HepG2 (cell line): Measurements from ENCODE around the gene ZNF628. TPM values are rescaled to one million over a fixed set of nuclear protein-coding genes. Genes with fewer than 3 reads are reported as not detected.

Source experiments
- ATF2 ChIP-seq: sonication (generic); formaldehyde crosslinking; IDR thresholded peaks from 2 replicates; pipeline ENCODE4 v1.4.0; 2020; ENCODE audit warnings: missing genetic modification reagents
- FOXA3 ChIP-seq: IDR thresholded peaks from 2 replicates; pipeline ENCODE4 v1.6.1; 2016; ENCODE audit warnings: missing genetic modification reagents, missing compliant biosample characterization
- MZF1 ChIP-seq: sonication (generic); formaldehyde crosslinking; IDR thresholded peaks from 2 replicates; pipeline ENCODE4 v1.8.1; 2023; ENCODE audit warnings: mild to moderate bottlenecking, missing genetic modification reagents, borderline replicate concordance
- NR2F2 ChIP-seq: IDR thresholded peaks from 2 replicates; pipeline ENCODE4 v1.6.1; 2012; ENCODE audit warnings: low read depth, inconsistent platforms, borderline replicate concordance
- PAX8 ChIP-seq: sonication (generic); formaldehyde crosslinking; IDR thresholded peaks from 2 replicates; pipeline ENCODE4 v1.8.0; 2022; ENCODE audit warnings: mild to moderate bottlenecking, missing genetic modification reagents, borderline replicate concordance
- REXO4 ChIP-seq: sonication (generic); formaldehyde crosslinking; IDR thresholded peaks from 2 replicates; pipeline ENCODE4 v1.8.0; 2022; ENCODE audit warnings: missing genetic modification reagents, mild to moderate bottlenecking, borderline replicate concordance
- SALL1 ChIP-seq: sonication (generic); formaldehyde crosslinking; IDR thresholded peaks from 2 replicates; pipeline ENCODE4 v1.8.0; 2022; ENCODE audit warnings: mild to moderate bottlenecking, missing genetic modification reagents
- ZBTB20 ChIP-seq: sonication (generic); formaldehyde crosslinking; IDR thresholded peaks from 2 replicates; pipeline ENCODE4 v1.8.1; 2023; ENCODE audit warnings: missing genetic modification reagents, low read depth, mild to moderate bottlenecking, borderline replicate concordance
- ZBTB7A ChIP-seq: sonication (generic); formaldehyde crosslinking; IDR thresholded peaks from 2 replicates; pipeline ENCODE4 v1.8.0; 2022; ENCODE audit warnings: mild to moderate bottlenecking, missing genetic modification reagents
- ZNF160 ChIP-seq: sonication (generic); formaldehyde crosslinking; IDR thresholded peaks from 2 replicates; pipeline ENCODE4 v1.8.0; 2022; ENCODE audit warnings: mild to moderate bottlenecking, inconsistent platforms, missing genetic modification reagents
- ZNF225 ChIP-seq: sonication (generic); formaldehyde crosslinking; IDR thresholded peaks from 2 replicates; pipeline ENCODE4 v1.4.0; 2020; ENCODE audit warnings: mild to moderate bottlenecking, missing genetic modification reagents
- ZNF260 ChIP-seq: sonication (generic); formaldehyde crosslinking; IDR thresholded peaks from 2 replicates; pipeline ENCODE4 v1.4.0; 2020; ENCODE audit warnings: missing genetic modification reagents, low read depth, mild to moderate bottlenecking, borderline replicate concordance
- ZNF562 ChIP-seq: sonication (generic); formaldehyde crosslinking; IDR thresholded peaks from 2 replicates; pipeline ENCODE4 v1.8.0; 2022; ENCODE audit warnings: missing genetic modification reagents, borderline replicate concordance
- ZNF776 ChIP-seq: sonication (generic); formaldehyde crosslinking; IDR thresholded peaks from 2 replicates; pipeline ENCODE4 v1.4.0; 2020; ENCODE audit warnings: mild to moderate bottlenecking, missing genetic modification reagents
- ZSCAN29 ChIP-seq: sonication (generic); formaldehyde crosslinking; conservative IDR thresholded peaks from 2 replicates; pipeline ENCODE4 v1.4.0; 2020; ENCODE audit warnings: mild to moderate bottlenecking, missing genetic modification reagents
- ZSCAN31 ChIP-seq: sonication (generic); formaldehyde crosslinking; IDR thresholded peaks from 2 replicates; pipeline ENCODE4 v1.5.0; 2020; ENCODE audit warnings: low read depth, mild to moderate bottlenecking, missing genetic modification reagents
- polyA plus RNA-seq, 8 experiments: library from polyadenylated mRNA; depleted of rRNA in 3 of 8; stranded (reverse) in 7 of 8; unstranded in 1 of 8; fragments of >200 nt; fragmentation: Illumina TruSeq in 4 of 8; extraction: Trizol in 4 of 8; gene quantifications; 2 replicates each; pipeline versions ENCODE4 v1.2.1 to v1.2.3, GENCODE V29; 2011 to 2016; ENCODE audit warnings: low read depth in 4 of 8, missing spikeins in 1 of 8, mixed read lengths in 1 of 8; ENCODE audit not compliant: insufficient read depth in 1 of 8
- total RNA-seq, 5 experiments: library from RNA; depleted of rRNA; stranded (reverse); fragments of >200 nt; fragmentation: Illumina TruSeq; extraction: Trizol; gene quantifications; 2 replicates each; pipeline ENCODE4 v1.2.3, GENCODE V29; 2016; ENCODE audit warnings: low read depth in 1 of 5
- TF ChIP-seq, protein P1 (sequence below), 2 experiments: IDR thresholded peaks; 2 replicates each; pipeline ENCODE4 v1.6.1; 2011 to 2012; ENCODE audit warnings: low read length in 2 of 2, borderline replicate concordance in 1 of 2, low read depth in 1 of 2, mild to moderate bottlenecking in 1 of 2, moderate library complexity in 1 of 2
- TF ChIP-seq, protein P2 (sequence below): sonication (generic); formaldehyde crosslinking; IDR thresholded peaks from 2 replicates; pipeline ENCODE4 v1.4.0; 2020; ENCODE audit warnings: missing genetic modification reagents

Gene ZNF628
- total and polyA plus RNA-seq, 2 of the 13 experiments (the other 11 are each of a cell fraction or from before 2014, with no cell fraction given): 0.54 to 1.2 TPM

- TF ChIP-seq MZF1 (CRISPR knock-in tag) (0 out of 2 replicates have a peak, but pooled peaks have one; percentile 38), ZNF160 (CRISPR knock-in tag) (peak; percentile 76; the same call in 1 of the 2 replicates), ZNF776 (peak; percentile 89), SALL1 (CRISPR knock-in tag) (peak; percentile 79), ZBTB7A (CRISPR knock-in tag) (no peak), PAX8 (CRISPR knock-in tag) (no peak), FOXA3 (peak; percentile 56; the same call in 1 of the 2 replicates), NR2F2 (no peak), ATF2 (CRISPR knock-in tag) (peak; percentile 40; the same call in 1 of the 2 replicates), ZNF562 (CRISPR knock-in tag) (no peak), ZNF225 (CRISPR knock-in tag) (peak; percentile 91; the same call in 1 of the 2 replicates), ZNF260 (no peak), ZSCAN29 (CRISPR knock-in tag) (no peak), ZBTB20 (CRISPR knock-in tag) (peak; percentile 88; the same call in 1 of the 2 replicates), REXO4 (CRISPR knock-in tag) (no peak), ZSCAN31 (CRISPR knock-in tag) (peak; percentile 77; the same call in 1 of the 2 replicates)
- TF ChIP-seq, protein P1, sequence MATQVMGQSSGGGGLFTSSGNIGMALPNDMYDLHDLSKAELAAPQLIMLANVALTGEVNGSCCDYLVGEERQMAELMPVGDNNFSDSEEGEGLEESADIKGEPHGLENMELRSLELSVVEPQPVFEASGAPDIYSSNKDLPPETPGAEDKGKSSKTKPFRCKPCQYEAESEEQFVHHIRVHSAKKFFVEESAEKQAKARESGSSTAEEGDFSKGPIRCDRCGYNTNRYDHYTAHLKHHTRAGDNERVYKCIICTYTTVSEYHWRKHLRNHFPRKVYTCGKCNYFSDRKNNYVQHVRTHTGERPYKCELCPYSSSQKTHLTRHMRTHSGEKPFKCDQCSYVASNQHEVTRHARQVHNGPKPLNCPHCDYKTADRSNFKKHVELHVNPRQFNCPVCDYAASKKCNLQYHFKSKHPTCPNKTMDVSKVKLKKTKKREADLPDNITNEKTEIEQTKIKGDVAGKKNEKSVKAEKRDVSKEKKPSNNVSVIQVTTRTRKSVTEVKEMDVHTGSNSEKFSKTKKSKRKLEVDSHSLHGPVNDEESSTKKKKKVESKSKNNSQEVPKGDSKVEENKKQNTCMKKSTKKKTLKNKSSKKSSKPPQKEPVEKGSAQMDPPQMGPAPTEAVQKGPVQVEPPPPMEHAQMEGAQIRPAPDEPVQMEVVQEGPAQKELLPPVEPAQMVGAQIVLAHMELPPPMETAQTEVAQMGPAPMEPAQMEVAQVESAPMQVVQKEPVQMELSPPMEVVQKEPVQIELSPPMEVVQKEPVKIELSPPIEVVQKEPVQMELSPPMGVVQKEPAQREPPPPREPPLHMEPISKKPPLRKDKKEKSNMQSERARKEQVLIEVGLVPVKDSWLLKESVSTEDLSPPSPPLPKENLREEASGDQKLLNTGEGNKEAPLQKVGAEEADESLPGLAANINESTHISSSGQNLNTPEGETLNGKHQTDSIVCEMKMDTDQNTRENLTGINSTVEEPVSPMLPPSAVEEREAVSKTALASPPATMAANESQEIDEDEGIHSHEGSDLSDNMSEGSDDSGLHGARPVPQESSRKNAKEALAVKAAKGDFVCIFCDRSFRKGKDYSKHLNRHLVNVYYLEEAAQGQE (IDR thresholded peaks at IDR 0.05; ENCODE audit: borderline replicate concordance in 1 of 2, low read depth in 1 of 2, low read length in 2 of 2): peak in 1 of 2 experiments; percentile 9; a peak in 1 of 4 replicates
- TF ChIP-seq, protein P2, sequence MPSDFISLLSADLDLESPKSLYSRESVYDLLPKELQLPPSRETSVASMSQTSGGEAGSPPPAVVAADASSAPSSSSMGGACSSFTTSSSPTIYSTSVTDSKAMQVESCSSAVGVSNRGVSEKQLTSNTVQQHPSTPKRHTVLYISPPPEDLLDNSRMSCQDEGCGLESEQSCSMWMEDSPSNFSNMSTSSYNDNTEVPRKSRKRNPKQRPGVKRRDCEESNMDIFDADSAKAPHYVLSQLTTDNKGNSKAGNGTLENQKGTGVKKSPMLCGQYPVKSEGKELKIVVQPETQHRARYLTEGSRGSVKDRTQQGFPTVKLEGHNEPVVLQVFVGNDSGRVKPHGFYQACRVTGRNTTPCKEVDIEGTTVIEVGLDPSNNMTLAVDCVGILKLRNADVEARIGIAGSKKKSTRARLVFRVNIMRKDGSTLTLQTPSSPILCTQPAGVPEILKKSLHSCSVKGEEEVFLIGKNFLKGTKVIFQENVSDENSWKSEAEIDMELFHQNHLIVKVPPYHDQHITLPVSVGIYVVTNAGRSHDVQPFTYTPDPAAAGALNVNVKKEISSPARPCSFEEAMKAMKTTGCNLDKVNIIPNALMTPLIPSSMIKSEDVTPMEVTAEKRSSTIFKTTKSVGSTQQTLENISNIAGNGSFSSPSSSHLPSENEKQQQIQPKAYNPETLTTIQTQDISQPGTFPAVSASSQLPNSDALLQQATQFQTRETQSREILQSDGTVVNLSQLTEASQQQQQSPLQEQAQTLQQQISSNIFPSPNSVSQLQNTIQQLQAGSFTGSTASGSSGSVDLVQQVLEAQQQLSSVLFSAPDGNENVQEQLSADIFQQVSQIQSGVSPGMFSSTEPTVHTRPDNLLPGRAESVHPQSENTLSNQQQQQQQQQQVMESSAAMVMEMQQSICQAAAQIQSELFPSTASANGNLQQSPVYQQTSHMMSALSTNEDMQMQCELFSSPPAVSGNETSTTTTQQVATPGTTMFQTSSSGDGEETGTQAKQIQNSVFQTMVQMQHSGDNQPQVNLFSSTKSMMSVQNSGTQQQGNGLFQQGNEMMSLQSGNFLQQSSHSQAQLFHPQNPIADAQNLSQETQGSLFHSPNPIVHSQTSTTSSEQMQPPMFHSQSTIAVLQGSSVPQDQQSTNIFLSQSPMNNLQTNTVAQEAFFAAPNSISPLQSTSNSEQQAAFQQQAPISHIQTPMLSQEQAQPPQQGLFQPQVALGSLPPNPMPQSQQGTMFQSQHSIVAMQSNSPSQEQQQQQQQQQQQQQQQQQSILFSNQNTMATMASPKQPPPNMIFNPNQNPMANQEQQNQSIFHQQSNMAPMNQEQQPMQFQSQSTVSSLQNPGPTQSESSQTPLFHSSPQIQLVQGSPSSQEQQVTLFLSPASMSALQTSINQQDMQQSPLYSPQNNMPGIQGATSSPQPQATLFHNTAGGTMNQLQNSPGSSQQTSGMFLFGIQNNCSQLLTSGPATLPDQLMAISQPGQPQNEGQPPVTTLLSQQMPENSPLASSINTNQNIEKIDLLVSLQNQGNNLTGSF: peak; percentile 96
Measured at GRCh38 chr19:55476100-55476775, at the start of gene ZNF628 (continued).
